Parathyroid adenoma (tissue), 2 donors: ENCODE data around the gene MEIS3.

ENCODE experiments used
- H2AFZ ChIP-seq: fragments of 300-600 bp; sonication (generic); one replicate; pipeline ENCODE4 v1.7.0; 2017; ENCODE audit warnings: antibody characterized with exemption, mild to moderate bottlenecking
- H3K27ac ChIP-seq: fragments of 300-600 bp; sonication (generic); one replicate; pipeline ENCODE4 v1.7.0; 2017
- H3K27me3 ChIP-seq: fragments of 300-600 bp; sonication (generic); one replicate; pipeline ENCODE4 v1.7.0; 2017; ENCODE audit warnings: low read length; ENCODE audit not compliant: control insufficient read depth, insufficient read depth
- H3K36me3 ChIP-seq: fragments of 300-600 bp; sonication (generic); one replicate; pipeline ENCODE4 v1.7.0; 2017; ENCODE audit warnings: low read length; ENCODE audit not compliant: control insufficient read depth, insufficient read depth
- H3K4me1 ChIP-seq: fragments of 300-600 bp; sonication (generic); one replicate; pipeline ENCODE4 v1.7.0; 2017; ENCODE audit warnings: control low read depth
- H3K4me2 ChIP-seq: fragments of 300-600 bp; sonication (generic); one replicate; pipeline ENCODE4 v1.7.0; 2017; ENCODE audit warnings: low read length
- H3K4me3 ChIP-seq: fragments of 300-600 bp; sonication (generic); one replicate; pipeline ENCODE4 v1.7.0; 2017; ENCODE audit warnings: low read depth, low read length
- H3K79me2 ChIP-seq: fragments of 300-600 bp; sonication (generic); one replicate; pipeline ENCODE4 v1.7.0; 2017; ENCODE audit warnings: control low read depth
- H3K9ac ChIP-seq: fragments of 300-600 bp; sonication (generic); one replicate; pipeline ENCODE4 v1.7.0; 2017; ENCODE audit warnings: mild to moderate bottlenecking
- H3K9me3 ChIP-seq: fragments of 300-600 bp; sonication (generic); one replicate; pipeline ENCODE4 v1.7.0; 2017; ENCODE audit warnings: low read length; ENCODE audit not compliant: control insufficient read depth
- TF ChIP-seq, protein P1 (sequence below): fragments of 300-600 bp; sonication (generic); IDR thresholded peaks from one replicate; pipeline ENCODE4 v1.7.0; 2017; ENCODE audit warnings: antibody characterized with exemption, mild to moderate bottlenecking
- donor health status: primary hyperparathyroidism.

Gene MEIS3

DNA sequence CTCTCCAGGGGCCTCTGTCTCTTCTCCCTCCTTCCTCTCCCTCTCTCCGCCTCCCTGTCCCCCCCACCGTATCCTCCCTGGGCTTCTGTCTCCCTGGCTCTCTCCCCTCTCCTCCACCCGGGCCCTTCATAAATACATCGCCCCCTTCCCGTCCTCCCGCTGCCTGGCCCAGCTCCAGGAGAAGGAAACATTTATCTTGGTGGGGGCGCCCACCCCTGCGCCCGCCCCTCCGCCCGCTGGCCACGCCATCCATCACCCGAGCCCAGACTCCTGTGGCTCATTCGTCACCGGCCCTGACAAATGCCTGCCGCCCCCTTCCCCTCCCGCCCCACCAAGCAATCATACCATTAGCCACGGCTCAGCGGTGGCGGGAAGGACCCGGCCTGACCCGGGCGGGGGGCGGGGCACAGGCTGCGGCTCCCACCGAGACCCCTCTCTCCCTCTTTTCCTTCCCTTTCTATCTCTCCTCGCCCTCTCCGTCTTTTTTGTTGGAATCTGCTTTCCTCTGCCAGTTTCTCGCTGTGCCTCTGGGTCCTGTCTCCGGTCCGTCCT is 2.6 kb upstream of the MEIS3 start:
- Histone ChIP-seq H3K9ac (no peak overlapping the region), H3K4me2 (no peak overlapping the region), H3K4me1 (no peaks in the 10 kb centered on the region), H3K27me3 (peaks cover 21% of the 10 kb centered on the region), H2AFZ (no peak overlapping the region), H3K4me3 (no peak overlapping the region), H3K9me3 (no peaks in the 10 kb centered on the region), H3K36me3 (no peaks in the 10 kb centered on the region), H3K79me2 (no peaks in the 10 kb centered on the region), H3K27ac (no peak overlapping the region)
- TF ChIP-seq, protein P1, sequence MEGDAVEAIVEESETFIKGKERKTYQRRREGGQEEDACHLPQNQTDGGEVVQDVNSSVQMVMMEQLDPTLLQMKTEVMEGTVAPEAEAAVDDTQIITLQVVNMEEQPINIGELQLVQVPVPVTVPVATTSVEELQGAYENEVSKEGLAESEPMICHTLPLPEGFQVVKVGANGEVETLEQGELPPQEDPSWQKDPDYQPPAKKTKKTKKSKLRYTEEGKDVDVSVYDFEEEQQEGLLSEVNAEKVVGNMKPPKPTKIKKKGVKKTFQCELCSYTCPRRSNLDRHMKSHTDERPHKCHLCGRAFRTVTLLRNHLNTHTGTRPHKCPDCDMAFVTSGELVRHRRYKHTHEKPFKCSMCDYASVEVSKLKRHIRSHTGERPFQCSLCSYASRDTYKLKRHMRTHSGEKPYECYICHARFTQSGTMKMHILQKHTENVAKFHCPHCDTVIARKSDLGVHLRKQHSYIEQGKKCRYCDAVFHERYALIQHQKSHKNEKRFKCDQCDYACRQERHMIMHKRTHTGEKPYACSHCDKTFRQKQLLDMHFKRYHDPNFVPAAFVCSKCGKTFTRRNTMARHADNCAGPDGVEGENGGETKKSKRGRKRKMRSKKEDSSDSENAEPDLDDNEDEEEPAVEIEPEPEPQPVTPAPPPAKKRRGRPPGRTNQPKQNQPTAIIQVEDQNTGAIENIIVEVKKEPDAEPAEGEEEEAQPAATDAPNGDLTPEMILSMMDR: no peak

DNA sequence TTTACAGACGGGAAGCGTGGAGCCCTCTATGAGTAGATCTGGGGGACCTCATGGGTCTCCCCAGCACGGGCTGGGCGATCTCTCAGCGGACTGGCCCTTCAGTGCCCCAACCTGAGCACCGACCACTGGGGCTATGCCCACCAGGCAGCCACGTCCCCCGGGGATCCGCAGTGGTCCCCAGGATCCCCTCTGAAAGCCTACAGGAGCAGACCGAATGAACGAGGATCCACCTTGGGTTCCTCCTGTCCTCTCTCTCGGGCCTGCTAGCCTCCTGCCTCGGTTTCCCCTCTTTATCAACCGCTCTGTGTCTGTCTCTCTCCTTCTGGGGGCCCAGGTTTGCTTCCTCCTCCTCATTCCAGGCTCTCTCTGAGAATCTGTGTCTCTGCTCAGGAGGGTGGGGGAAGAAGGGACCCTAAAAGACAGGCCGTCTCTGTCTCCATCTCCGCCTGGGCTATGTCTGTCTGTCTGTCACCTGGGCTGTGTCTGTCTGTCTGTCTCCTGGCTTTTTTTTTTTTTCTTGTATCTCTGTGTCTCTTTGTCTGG is 2.0 kb upstream of the MEIS3 start:
- Histone ChIP-seq H3K79me2 (no peaks in the 10 kb centered on the region), H2AFZ (no peak overlapping the region), H3K9me3 (no peaks in the 10 kb centered on the region), H3K4me2 (no peak overlapping the region), H3K27ac (no peak overlapping the region), H3K4me3 (no peak overlapping the region), H3K9ac (no peak overlapping the region), H3K4me1 (no peaks in the 10 kb centered on the region), H3K36me3 (no peaks in the 10 kb centered on the region), H3K27me3 (peaks cover 21% of the 10 kb centered on the region)
- TF ChIP-seq, protein P1: no peak

DNA sequence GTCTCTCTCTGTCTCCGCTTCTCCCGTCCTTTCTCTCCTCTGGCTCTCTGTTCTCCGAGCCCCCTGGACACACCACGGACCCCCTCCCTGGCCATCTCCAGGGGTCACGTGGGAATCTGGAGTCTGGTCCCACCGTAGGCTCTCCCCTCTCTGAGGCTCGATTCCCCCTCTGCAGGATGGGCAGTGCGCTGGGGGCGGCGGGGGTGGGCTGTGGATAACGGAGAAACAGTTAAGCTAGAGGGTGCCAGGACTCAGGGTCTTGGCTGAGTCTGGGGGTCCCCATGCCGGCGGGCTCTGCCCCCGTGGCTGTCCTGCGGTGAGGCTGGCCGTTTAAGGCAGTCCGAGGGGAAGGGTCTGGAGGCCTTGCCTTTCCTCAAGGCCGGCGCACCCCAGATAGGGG is 462 bp upstream of the MEIS3 start:
- TF ChIP-seq, protein P1: no peak
- Histone ChIP-seq H3K36me3 (no peaks in the 10 kb centered on the region), H3K9me3 (no peaks in the 10 kb centered on the region), H3K4me3 (no peak overlapping the region), H3K27ac (no peak overlapping the region), H3K79me2 (no peaks in the 10 kb centered on the region), H3K4me1 (no peaks in the 10 kb centered on the region), H3K9ac (no peak overlapping the region), H3K4me2 (no peak overlapping the region), H2AFZ (no peak overlapping the region), H3K27me3 (peaks cover 21% of the 10 kb centered on the region)

DNA sequence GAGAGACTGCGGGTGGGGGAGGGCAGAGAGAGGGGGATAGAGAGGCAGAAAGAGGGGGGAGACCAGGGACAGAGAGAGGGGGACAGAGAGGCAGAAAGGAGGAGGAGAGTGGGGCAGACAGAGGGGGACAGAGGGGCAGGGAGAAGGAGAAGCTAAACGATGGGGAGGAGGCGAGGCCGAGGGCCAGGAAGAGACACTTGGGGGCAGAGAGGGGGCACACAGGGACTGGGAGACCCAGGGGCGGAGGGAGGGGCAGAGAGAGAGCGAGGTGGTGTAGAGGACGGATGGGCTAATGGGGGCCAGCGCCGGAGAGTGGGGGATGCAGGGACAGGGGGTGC is 666 bp downstream of the MEIS3 start:
- no peaks in the 10 kb centered on the region for H3K9me3 ChIP-seq
- H3K4me2 ChIP-seq: no peak overlapping the region
- no peaks in the 10 kb centered on the region for H3K4me1 ChIP-seq
- H3K9ac ChIP-seq: no peak overlapping the region
- H3K27me3 ChIP-seq: peaks cover 18% of the 10 kb centered on the region
- H3K27ac ChIP-seq: no peak overlapping the region
- TF ChIP-seq, protein P1: no peak
- no peaks in the 10 kb centered on the region for H3K36me3 ChIP-seq
- no peak overlapping the region for H3K4me3 ChIP-seq
- no peaks in the 10 kb centered on the region for H3K79me2 ChIP-seq
- H2AFZ ChIP-seq: peak overlapping the region; percentile 8
